Coronary artery (tissue), 2 donors: Measurements from ENCODE around the gene MYO1E.
A peak's percentile ranks its signal among the peaks of the same experiment; 100 is the strongest.

Source experiments
- DNase-seq: peaks from one replicate; pipeline ENCODE4 v3.0.0-alpha.2; 2017; ENCODE audit warnings: low spot score
- H3K27ac ChIP-seq, 2 donors: fragments of 200-600 bp; sonication (generic); one replicate each; pipeline ENCODE4 v1.5.1; 2016 to 2019
- H3K4me3 ChIP-seq: fragments of 200-600 bp; sonication (generic); 2 replicates; pipeline ENCODE4 v1.5.1; 2016; ENCODE audit warnings: mild to moderate bottlenecking, moderate library complexity
- TF ChIP-seq, protein P1 (sequence below): fragments of 200-600 bp; sonication (generic); IDR thresholded peaks from one replicate; pipeline ENCODE4 v1.5.1; 2019; ENCODE audit warnings: antibody characterized with exemption

Gene MYO1E

DNA sequence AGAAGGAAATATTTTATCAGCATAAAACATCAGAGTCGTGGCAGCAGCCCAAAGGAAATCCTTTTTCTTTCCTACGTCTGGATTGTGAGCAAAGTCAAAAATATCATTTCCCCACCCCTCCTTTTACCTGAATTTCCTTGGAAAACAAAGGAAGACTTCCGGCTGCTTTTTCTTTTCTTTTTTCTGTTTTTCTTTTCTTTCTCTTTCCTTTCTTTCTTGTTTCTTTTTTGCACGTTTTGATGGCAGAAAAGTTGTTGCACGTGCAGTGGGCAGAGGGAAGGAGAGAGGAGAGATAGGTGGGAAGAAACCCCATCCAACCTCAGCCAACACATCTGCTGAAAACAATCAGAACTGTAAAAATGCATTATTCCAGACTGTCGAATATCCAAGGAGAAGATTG lies 544 bp upstream of the MYO1E start:
- peak overlapping the region; percentile 93 for H3K4me3 ChIP-seq
- TF ChIP-seq, protein P1, sequence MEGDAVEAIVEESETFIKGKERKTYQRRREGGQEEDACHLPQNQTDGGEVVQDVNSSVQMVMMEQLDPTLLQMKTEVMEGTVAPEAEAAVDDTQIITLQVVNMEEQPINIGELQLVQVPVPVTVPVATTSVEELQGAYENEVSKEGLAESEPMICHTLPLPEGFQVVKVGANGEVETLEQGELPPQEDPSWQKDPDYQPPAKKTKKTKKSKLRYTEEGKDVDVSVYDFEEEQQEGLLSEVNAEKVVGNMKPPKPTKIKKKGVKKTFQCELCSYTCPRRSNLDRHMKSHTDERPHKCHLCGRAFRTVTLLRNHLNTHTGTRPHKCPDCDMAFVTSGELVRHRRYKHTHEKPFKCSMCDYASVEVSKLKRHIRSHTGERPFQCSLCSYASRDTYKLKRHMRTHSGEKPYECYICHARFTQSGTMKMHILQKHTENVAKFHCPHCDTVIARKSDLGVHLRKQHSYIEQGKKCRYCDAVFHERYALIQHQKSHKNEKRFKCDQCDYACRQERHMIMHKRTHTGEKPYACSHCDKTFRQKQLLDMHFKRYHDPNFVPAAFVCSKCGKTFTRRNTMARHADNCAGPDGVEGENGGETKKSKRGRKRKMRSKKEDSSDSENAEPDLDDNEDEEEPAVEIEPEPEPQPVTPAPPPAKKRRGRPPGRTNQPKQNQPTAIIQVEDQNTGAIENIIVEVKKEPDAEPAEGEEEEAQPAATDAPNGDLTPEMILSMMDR = no peak
- DNase-seq = no peak
- H3K27ac ChIP-seq = peak overlapping the region; percentile 90 to 98

DNA sequence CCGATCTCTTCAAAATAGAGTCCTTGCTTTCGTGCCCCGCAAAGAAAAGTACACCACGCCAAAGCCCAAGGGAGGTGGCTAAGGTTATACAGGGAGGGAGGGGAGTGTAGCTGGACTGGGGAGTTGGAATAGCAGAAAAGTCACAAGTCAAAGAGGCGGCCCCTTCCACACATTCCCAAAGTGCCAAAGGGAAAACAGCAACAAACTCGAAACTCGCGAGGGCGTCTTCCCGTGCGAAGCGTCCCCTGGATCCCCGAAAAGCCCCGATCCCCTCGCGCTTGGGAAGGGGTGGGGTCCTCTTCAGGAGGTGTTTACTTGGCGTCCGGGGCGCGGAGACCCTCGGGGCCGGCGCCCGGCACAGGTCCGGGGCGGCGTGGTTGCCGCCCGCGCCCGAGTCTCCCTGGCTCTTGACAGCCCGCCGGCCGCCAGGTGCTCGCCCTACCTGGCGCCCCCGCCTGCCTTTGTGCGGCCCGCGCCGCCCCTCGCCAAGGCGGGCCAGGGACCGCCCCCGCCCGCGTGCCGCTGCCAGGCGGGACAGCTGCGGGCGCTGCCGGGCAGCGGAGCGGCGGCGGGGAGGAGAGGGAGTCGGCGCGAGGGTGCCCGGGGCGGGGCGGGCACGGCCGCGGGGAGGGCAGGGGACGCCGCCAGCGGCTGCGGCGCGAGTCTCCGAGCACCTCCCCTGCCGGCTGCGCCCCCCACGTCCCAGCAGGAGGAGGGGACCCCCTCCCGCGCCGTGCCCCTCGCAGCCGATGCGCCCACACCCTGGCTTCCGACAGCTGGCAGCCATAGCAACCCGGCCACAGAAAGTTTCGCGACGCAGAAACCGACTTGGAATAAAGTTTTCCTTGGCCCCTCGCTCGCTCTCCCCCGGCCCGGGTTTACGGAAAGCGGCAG lies 966 bp downstream of the MYO1E start:
- TF ChIP-seq, protein P1 = no peak
- Histone ChIP-seq H3K4me3 (peak overlapping the region; percentile 93), H3K27ac (peak overlapping the region; percentile 90 to 98)
- DNase-seq = peak; percentile 73

DNA sequence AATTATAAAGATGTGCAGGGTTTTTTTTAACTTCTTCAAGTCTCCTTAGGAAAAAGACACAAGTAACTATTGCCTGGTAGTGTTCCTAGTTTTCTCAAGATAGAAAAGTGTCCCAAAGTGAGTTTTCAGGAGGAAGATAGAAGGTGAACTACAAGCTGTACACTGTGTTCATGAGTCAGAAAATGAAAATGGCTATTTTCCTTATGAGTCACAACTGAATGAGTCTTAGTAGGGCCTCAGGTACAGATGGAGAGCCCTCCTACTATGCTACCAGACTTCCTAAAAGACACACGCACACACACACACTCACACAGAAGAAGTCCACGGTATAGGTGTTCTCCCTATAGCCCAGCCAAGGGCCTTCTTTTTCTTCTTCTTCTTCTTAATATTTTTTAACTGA lies 3.1 kb downstream of the MYO1E start:
- H3K4me3 ChIP-seq = no peak overlapping the region
- H3K27ac ChIP-seq = peak overlapping the region in 1 of 2 donors; percentile 90
- DNase-seq = no peak
- TF ChIP-seq, protein P1 = no peak

DNA sequence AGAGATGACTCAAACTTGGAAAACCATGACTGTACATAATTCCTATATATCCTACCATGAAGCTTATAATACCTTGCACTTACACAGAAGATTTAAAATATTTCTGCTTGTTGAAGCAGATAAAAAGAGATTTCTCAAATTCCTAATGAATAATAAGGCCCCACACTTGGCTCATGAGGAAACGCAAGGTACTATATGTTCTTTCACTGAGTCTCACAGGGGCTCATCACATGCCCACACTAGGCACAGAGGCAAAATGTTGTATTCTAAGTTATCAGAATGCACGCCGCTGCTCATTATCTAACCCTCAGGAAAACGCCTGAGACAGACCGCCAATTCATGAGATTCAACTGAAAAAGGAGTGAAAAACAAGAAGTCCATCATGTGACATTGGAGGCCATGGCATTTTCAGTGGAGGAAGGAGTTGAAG lies 5.6 kb downstream of the MYO1E start:
- H3K4me3 ChIP-seq = no peak overlapping the region
- TF ChIP-seq, protein P1 = no peak
- DNase-seq = no peak
- peak overlapping the region in 1 of 2 donors; percentile 35 for H3K27ac ChIP-seq

DNA sequence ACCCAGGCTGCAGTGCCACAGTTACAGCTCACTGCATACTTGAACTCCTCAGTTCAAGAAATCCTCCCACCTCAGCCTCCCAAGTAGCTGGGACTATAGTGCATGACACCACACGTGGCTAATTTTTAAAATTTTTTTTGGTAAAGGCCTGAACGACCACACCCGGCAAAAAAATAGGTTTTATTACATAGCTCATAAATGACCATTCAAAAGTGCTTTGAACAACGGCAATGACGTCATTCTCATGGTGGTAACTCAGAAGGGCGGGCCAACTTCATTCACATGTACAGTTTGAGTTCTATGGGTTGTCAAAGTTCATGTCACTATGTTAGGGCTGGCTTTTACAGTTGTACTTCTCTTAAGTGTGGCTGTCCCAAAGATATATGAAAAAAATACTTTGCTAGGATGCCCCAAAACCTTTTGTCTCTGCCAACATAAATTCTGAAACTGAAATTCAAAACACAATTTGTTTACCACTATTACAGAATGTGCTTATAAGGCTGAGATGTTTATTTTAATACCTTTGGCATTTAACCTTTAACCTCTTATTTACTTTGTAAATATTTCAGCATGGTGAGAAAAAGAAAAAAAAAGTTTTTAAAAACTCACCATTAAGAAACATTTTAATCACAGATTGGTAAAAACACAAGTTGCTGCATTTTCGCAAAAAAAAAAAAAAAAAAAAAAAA lies 6.2 kb downstream of the MYO1E start:
- TF ChIP-seq, protein P1 = no peak
- no peak overlapping the region for H3K27ac ChIP-seq
- H3K4me3 ChIP-seq = no peak overlapping the region
- no peak for DNase-seq

DNA sequence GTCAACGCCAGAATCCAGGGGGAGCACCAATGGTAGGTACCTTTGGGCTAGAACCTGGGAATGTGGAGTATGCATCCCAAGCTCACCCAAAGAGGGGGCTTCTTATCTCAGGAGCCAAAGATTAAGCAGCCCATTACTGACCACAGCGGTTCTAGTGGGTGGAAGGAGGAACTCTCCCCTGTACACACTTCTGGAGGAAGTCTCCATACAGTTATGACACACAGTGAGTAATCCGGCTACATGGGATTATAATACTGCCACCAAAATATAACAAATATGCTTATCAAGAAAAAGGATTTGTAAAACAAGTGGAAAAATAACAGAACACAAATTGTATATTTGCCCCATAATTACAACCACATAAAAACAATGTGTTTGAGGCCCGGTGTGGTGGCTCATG lies 8.4 kb downstream of the MYO1E start:
- DNase-seq = no peak
- Histone ChIP-seq H3K4me3 (no peak overlapping the region), H3K27ac (no peak overlapping the region)
- TF ChIP-seq, protein P1 = no peak
